Breast epithelium (tissue), 3 donors: ENCODE measurements around the gene CIROP.

Experiments
- CTCF ChIP-seq, 3 donors: fragments of 450-650 bp; IDR thresholded peaks; one replicate each; pipeline ENCODE4 v1.5.1; 2016 to 2017; ENCODE audit warnings: antibody characterized with exemption in 3 of 3, mild to moderate bottlenecking in 3 of 3, moderate library complexity in 3 of 3
- POLR2A ChIP-seq: fragments of 450-650 bp; IDR thresholded peaks from one replicate; pipeline ENCODE4 v1.6.1; 2016; ENCODE audit warnings: antibody characterized with exemption, mild to moderate bottlenecking, moderate library complexity
- POLR2AphosphoS5 ChIP-seq, 3 donors: sonication (generic); formaldehyde crosslinking; IDR thresholded peaks; one replicate each; pipeline ENCODE4 v1.6.1; 2017; ENCODE audit warnings: antibody characterized with exemption in 3 of 3

- peak; percentile 68 for TF ChIP-seq POLR2A
- TF ChIP-seq CTCF (IDR thresholded peaks at IDR 0.05) = peak in 1 of 3 donors; percentile 26
- peak; percentile 6 to 88 (median 61) for TF ChIP-seq POLR2AphosphoS5 (IDR thresholded peaks at IDR 0.05)
These were observed 9.3 kb downstream of the CIROP start, which contains the start of gene C14orf119 for GRCh38 chr14:23095196-23096108.
